ENCODE data around the gene DEFB127. TPM values are rescaled to one million over a fixed set of nuclear protein-coding genes. Genes with fewer than 3 reads are reported as not detected.

DEFB127 gene
- total and polyA plus RNA-seq, 2 donors (not counting 1 experiment from before 2014, with no cell fraction given), result not detected

GRCh38 chr20:164618-165017 lies 7.4 kb downstream of the DEFB127 start:
- Histone ChIP-seq H3K79me2 (ENCODE audit: control insufficient read depth, insufficient read depth, low read length) (no peaks in the 10 kb centered on the region), H3K4me1 (ENCODE audit: control insufficient read depth in 2 of 2, insufficient read depth in 2 of 2, low read length in 2 of 2) (no peaks in the 10 kb centered on the region), H3K9me3 (ENCODE audit: control extremely low read depth in 1 of 3, control insufficient read depth in 2 of 3, insufficient read depth in 1 of 3, low read length in 2 of 3) (peaks cover 0 to 2% (median 0%) of the 10 kb centered on the region in 3 donors), H2AFZ (ENCODE audit: insufficient read depth, low read depth, low read length, poor library complexity, severe bottlenecking) (no peak overlapping the region), H3K4me3 (ENCODE audit: control extremely low read depth in 1 of 5, extremely low read depth in 1 of 5, insufficient read depth in 1 of 5, low read depth in 2 of 5, low read length in 4 of 5) (no peak overlapping the region), H3K27ac (ENCODE audit: low read length in 2 of 2) (no peak overlapping the region), H4K20me1 (ENCODE audit: control insufficient read depth, insufficient read depth, low read length, poor library complexity, severe bottlenecking) (no peaks in the 10 kb centered on the region), H3K9ac (ENCODE audit: low read length) (no peak overlapping the region), H3K36me3 (replicated peaks in 1 of 2; ENCODE audit: control extremely low read depth in 1 of 2, control insufficient read depth in 1 of 2, extremely low read depth in 1 of 2, insufficient read depth in 2 of 2, low read length in 1 of 2) (no peaks in the 10 kb centered on the region), H3K4me2 (replicated peaks; ENCODE audit: low read depth, low read length, poor library complexity, severe bottlenecking) (no peak overlapping the region), H3K27me3 (replicated peaks in 1 of 4; ENCODE audit: control extremely low read depth in 1 of 4, control insufficient read depth in 3 of 4, insufficient read depth in 4 of 4, low read length in 3 of 4) (peaks cover 0 to 4% (median under 1%) of the 10 kb centered on the region in 4 experiments)
- DNase-seq (no peak), ATAC-seq (ENCODE audit: low read depth) (no peak)
- TF ChIP-seq CTCF (IDR thresholded peaks at IDR 0.05), result no peak
- no peak for TF ChIP-seq EZH2 (IDR thresholded peaks at IDR 0.05; ENCODE audit: borderline replicate concordance, insufficient read depth, low read depth, low read length, poor library complexity, severe bottlenecking)
- WGBS (ENCODE audit: insufficient coverage), result 86% methylated on average over 1 of the region's 3 CpGs
- H3K4me1 Mint-ChIP-seq, result no peaks in the 10 kb centered on the region
- intact Hi-C loops (cut with micrococcal nuclease), result no loop called here
- no peaks in the 10 kb centered on the region for H3K9me3 Mint-ChIP-seq (ENCODE audit: insufficient read depth)
- peaks cover 14% of the 10 kb centered on the region for H3K27me3 Mint-ChIP-seq
- H3K4me3 Mint-ChIP-seq, result no peak overlapping the region
- no peak overlapping the region for H3K27ac Mint-ChIP-seq
- ChIA-PET CTCF (no interaction called here), POLR2A (no interaction called here)

- H3K4me1 ChIP-seq (ENCODE audit: control insufficient read depth in 2 of 2, insufficient read depth in 2 of 2, low read length in 2 of 2), result no peaks in the 10 kb centered on the region
- peaks cover 0 to 4% (median 0%) of the 10 kb centered on the region in 4 experiments for H3K27me3 ChIP-seq (replicated peaks in 1 of 4; ENCODE audit: control extremely low read depth in 1 of 4, control insufficient read depth in 3 of 4, insufficient read depth in 4 of 4, low read length in 3 of 4)
- ChIA-PET CTCF (no interaction called here), POLR2A (no interaction called here)
- Mint-ChIP-seq H3K4me3 (no peak overlapping the region), H3K27ac (no peak overlapping the region), H3K4me1 (no peaks in the 10 kb centered on the region), H3K27me3 (peaks cover 14% of the 10 kb centered on the region), H3K9me3 (ENCODE audit: insufficient read depth) (no peaks in the 10 kb centered on the region)
- H3K4me2 ChIP-seq (replicated peaks; ENCODE audit: low read depth, low read length, poor library complexity, severe bottlenecking), result no peak overlapping the region
- no peaks in the 10 kb centered on the region for H4K20me1 ChIP-seq (ENCODE audit: control insufficient read depth, insufficient read depth, low read length, poor library complexity, severe bottlenecking)
- intact Hi-C loops (cut with micrococcal nuclease), result no loop called here
- no peak for TF ChIP-seq EZH2 (IDR thresholded peaks at IDR 0.05; ENCODE audit: borderline replicate concordance, insufficient read depth, low read depth, low read length, poor library complexity, severe bottlenecking)
- no peak for TF ChIP-seq CTCF (IDR thresholded peaks at IDR 0.05)
- H2AFZ ChIP-seq (ENCODE audit: insufficient read depth, low read depth, low read length, poor library complexity, severe bottlenecking), result no peak overlapping the region
- H3K9me3 ChIP-seq (ENCODE audit: control extremely low read depth in 1 of 3, control insufficient read depth in 2 of 3, insufficient read depth in 1 of 3, low read length in 2 of 3), result peaks cover 0 to 2% (median 0%) of the 10 kb centered on the region in 3 donors
- H3K27ac ChIP-seq (ENCODE audit: low read length in 2 of 2), result no peak overlapping the region
- no peak overlapping the region for H3K4me3 ChIP-seq (ENCODE audit: control extremely low read depth in 1 of 5, extremely low read depth in 1 of 5, insufficient read depth in 1 of 5, low read depth in 2 of 5, low read length in 4 of 5)
- 79% methylated on average over 2 of the region's 2 CpGs for WGBS (ENCODE audit: insufficient coverage)
- H3K36me3 ChIP-seq (replicated peaks in 1 of 2; ENCODE audit: control extremely low read depth in 1 of 2, control insufficient read depth in 1 of 2, extremely low read depth in 1 of 2, insufficient read depth in 2 of 2, low read length in 1 of 2), result no peaks in the 10 kb centered on the region
- no peak for ATAC-seq (ENCODE audit: low read depth)
- H3K79me2 ChIP-seq (ENCODE audit: control insufficient read depth, insufficient read depth, low read length), result no peaks in the 10 kb centered on the region
- no peak for DNase-seq
- H3K9ac ChIP-seq (ENCODE audit: low read length), result no peak overlapping the region
Measured at GRCh38 chr20:168876-169275, 11.6 kb downstream of the DEFB127 start.
